HG03442 (cell line): ENCODE data around the gene GFY.
"Not testable (repeated sequence)": the region's sequence is repeated elsewhere in the genome, so short reads cannot be mapped to it uniquely, and the experiment has no call there.

Source experiments
- ATAC-seq: cut with Tn5 transposase; IDR thresholded peaks from one replicate; pipeline ENCODE4 v1.9.1; 2021; ENCODE audit warnings: mild to moderate bottlenecking, moderate library complexity; ENCODE audit not compliant: unreplicated experiment

Gene GFY

DNA sequence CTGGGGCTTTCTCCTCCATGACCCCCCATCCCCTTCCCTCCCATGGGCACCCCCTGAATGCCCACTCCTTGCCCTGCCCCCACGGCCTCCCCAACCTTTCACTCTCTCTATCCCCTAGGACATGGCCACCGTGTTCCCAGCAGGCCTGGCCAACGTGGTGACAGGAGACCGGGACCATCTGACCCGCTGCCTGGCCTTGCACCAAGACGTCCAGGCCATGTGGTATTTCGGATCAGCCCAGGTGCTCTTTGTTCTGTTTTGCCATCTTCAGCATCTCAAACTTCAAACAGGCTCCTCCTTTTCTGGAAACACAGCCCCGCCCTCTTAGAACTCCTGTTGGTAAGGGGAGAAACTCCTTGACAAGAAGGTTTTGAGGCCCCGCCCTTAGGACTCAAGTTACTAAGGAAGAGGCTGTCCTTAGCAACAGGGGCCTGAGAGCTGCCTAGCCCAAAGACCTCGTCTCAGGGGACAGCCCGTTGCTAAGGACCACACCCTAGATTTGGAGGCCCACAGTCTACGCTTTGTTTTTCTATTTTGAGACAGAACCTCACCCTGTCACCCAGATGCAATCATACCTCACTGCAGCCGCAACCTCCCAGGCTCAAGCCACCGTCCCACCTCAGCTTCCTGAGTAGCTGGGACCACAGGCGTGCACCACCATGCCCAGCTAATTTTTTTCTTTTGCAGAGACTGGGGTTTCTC is 43.7 kb downstream of the GFY start:
- peak; percentile 59 for ATAC-seq

DNA sequence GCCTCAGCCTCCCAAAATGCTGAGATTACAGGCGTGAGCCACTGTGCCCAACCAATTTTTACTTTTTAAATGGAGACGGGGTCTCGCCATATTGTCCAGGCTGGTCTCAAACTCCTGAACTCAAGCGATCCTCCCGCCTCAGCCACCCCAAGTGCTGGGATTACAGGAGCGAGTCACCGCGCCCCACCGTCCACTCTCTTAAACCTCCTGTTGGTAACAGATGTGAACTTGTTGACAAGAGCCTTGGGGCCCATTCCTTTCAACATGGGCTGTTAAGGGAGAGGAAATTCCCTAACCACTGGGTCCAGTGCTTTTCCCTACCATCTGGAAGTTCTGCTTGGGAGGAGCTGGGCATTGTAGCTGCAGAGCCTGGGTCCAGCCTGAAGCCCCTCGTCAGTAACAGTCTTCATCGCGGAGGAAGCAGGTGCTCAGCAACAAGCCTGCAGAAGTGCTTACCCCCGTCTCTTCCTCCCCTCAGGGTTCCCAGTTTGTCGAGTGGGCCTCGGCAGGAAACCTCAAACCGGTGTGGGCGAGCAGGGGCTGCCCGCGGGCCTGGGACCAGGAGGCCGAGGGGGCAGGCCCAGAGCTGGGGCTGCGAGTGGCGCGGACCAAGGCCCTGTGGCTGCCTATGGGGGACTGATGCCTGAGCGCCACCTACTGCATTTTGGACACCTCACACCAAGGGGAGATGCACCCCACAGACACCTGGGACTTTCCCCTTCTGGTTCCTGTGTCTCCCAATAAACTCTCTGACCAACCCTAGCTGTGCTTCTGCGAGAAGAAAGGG is 44.8 kb downstream of the GFY start:
- peak; percentile 44 for ATAC-seq

- ATAC-seq: no peak
Observed at GRCh38 chr19:49470615-49470978, 45.4 kb downstream of the GFY start.

GRCh38 chr19:49472936-49473335 is 47.7 kb downstream of the GFY start:
- no peak for ATAC-seq

- ATAC-seq: not testable (repeated sequence)
Observed at GRCh38 chr19:49473501-49473867, 48.3 kb downstream of the GFY start.

GRCh38 chr19:49473868-49474541 is 48.8 kb downstream of the GFY start, which contains the start of gene FLT3LG:
Gene FLT3LG (plus strand): TSS chr19:49474215. CDS start chr19:49474640, 425 bp downstream.
- ATAC-seq: peak; percentile 38

DNA sequence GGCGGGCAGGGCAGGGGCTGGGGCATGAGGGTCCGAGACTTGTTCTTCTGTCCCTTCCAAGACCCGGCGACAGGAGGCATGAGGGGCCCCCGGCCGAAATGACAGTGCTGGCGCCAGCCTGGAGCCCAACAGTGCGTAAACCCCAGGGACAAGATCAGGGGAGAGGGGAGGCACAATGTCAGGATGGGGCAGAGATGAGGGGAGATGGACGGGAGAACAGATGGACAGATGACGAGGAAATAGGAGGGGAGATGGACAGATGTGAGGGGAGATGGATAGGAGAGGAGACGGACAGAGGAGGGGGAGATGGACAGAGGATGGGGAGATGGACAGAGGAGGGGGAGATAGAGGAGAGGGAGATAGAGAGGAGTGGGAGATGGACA is 49.3 kb downstream of the GFY start:
- no peak for ATAC-seq

DNA sequence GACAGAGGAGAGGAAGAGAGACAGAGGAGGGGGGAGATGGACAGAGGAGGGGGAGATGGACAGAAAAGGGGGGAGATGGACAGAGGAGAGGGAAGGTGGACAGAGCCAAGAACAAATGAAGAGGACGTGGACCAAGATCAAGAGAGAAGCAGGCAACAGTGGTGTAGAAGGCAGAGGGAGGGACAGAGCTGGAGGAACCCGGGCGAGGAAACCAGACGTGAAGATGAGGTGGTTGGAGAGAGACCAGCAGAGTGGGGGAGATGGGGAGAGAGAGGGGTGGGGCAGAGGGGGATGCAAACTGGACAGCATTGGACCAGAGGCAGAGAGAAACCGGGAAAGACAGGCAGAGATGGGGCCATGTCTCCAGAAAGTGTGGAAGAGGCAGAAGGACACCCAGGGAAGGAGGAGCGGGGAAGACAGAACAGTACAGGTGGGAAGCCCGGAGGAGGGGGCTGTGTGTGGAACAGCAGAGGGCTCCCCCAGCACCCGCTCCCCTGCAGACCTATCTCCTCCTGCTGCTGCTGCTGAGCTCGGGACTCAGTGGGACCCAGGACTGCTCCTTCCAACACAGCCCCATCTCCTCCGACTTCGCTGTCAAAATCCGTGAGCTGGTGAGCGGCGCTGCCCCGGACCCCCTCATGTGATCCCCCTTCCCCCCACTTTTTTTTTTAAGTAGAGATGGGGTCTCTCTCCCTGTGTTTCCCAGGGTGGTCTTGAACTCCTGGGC is 50.2 kb downstream of the GFY start:
- no peak for ATAC-seq

DNA sequence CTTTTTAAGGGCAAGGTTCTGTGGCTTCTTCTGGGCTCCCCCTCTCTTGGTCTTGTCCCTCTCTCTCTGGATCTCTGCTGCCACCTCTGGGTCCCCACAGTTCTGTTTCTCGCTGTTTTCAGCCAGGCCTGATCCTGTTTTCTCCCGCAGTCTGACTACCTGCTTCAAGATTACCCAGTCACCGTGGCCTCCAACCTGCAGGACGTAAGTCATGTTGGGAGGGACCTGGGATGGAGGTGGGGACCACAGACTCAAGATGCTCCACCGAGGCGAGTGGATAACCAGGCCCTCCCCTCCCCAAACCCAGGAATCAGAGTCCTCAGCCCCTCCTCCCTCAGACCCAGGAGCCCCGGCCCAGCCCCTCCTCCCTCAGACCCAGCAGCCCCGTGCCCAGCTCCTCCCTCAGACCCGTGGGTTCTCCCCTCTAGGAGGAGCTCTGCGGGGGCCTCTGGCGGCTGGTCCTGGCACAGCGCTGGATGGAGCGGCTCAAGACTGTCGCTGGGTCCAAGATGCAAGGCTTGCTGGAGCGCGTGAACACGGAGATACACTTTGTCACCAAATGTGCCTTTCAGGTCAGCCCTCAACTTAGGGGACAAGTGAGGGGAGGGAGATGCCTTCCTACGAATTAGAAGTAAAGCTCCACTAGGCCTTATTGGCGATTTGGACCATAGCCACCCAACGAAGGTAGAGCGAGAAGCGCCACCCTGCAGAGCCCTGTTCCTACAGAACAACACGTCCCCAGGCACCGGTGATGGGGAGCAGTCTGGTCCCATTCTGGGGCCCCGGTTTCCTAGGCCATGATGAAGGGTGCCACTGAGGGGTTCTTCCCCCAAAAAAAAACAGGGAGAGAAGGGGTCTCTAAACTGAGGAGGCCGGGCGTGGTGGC is 51.0 kb downstream of the GFY start:
- no peak for ATAC-seq
